Inflammatory macrophage treated with lipopolysaccharide for 1 hour (primary cell): ENCODE data around the gene PIGC.

Experiments used
- DNase-seq, 2 donors: peaks; one replicate each; pipeline ENCODE4 v3.0.0-alpha.2; 2020 to 2022

The PIGC gene

DNA sequence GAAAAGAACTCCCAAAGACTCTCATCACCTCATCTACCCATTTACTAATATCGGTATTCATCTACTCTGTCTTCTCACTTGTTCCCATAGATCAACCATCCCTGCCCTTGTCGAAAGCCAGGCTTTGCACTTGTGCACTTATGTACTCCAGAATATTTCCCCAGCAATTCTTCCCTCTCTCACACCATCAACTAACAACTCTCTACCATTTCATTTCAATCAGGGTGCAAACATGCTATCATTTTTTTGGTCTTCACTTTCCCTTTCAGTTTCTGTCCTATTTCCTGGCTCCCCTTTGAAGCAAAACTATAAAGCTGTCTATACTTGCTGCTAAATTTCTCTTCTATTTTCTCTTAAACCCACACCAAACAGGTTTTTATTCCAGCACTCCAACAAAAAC is 16.7 kb downstream of the PIGC start:
- no peak for DNase-seq

DNA sequence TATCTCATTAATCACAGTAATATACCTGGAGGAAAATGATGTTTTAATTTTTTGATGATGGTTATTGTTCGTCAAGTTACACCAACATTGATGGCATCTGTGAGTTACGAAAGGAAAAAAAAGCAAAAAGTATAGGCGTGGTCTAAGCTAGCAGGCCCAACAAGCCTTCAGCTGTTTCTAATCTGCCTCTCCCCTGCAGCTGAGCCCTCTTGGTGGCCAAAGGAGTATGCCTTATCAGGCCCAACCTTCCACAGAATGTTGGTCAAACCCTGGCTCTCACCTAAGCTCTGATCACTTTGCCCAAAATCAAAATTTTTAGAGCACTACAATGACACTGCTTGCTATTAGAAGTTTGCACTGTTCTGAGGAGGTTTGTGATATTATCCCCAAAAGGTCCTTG is 18.5 kb downstream of the PIGC start:
- DNase-seq = no peak

DNA sequence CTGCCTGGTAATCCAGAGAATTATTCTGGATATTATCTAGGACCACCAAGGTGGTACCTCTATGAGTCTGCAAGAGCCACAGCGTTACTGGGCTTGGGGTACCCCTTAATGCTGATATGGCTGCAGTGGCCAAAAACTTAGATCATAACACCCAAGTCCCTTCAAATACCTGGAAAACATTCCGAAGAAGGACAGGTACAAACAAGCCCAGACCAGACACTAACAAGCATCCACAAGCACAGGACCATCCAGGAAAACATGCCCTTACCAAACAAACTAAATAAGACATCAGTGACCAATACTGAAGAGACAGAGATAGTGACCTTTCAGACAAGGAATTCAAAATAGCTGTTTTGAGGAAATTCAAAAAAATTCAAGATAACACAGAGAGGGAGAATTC is 20.5 kb downstream of the PIGC start:
- no peak for DNase-seq

DNA sequence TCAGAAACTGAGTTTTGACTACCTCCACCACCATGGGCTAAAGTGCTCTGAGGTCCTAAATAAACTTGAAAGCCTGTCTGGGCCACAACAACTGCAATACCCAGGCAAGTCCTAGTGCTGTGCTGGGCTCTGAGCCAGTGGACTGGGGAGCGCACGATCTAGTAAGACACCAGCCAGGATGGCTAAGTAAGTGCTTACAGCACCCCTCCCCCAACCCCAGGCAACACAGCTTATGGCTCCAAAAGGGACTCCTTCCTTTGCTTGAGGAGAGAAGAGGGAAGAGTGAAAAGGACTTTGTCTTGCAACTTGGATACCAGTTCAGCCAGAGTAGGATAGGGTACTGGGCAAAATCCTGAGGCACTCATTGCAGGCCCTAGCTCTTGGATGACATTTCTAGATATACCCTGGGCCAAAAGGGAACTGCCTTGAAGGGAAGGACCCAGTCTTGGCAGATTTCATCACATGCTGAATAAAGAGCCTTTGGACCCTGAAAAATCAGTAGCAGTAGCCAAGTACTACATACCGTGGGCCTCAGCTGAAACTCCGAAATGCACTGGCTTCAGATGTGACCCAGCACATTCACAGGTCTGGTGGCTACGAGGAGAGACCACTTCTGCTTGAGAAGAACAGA is 21.8 kb downstream of the PIGC start:
- no peak for DNase-seq

DNA sequence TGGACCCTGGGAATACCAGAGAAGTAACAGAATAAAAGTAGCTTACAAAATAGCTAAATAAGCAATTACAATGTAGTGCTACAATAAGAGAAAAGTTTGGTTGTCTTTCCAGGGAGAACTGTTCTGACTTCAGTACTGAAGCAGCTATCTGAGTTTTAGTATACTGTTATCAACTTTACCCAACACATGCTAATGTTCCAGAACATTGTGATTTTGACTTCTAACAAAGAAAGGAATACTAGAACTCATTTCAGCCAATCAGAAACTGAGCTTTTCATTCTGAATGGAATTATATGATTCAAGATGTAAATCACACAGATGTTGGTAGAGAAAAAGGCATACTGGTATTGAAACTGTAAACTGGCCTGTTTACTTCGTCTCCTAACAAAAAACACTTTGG is 23.5 kb downstream of the PIGC start, which contains the start of gene C1orf105:
TSS of gene C1orf105 (plus strand) at position 301 of the 400 bp plus-strand sequence. CDS start 201 bp downstream, outside the sequence.
- no peak for DNase-seq

DNA sequence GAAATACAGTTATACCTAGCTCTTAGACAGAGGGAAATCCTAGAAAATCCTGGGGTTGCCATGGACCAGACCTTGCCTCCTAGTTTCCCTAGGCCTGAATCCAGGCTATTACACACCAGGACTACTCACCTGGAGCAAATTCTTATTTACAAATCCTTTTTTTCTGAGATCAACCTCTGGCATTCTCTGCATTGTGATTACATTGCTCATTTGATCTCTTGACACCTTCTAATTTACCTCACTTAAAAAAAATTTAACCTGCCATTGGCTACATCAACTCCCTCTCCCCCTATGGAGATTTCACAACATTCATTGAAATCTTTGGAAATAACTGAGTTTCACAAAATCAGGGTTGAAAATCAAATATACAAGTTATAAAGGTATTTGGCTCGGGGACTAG is 26.3 kb downstream of the PIGC start:
- no peak for DNase-seq

DNA sequence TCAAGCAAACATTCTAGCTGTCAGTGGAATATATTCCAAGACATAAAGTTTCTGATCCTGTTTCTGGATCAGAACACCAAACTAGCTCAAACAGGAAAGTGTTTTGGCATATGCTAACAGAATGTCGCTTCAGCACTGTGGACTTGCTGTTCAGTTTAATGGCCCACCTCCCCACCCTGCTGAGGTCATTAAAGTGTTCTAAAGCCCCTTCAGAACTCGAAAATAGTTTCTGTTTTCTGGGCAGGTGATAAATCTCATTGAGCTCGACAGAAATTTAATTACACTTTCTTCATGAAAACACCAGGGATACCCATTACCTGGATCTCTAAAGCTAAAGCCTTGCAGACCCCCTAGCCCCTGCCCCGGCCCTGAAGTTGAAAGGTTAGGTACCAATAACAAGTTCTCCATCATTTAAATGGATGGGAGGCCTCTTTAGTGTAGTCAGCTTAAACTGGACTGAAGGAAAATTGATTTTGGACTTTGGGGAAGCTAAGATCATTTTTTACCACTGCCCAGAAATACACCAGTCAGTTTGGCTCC is 27.3 kb downstream of the PIGC start:
- no peak for DNase-seq

DNA sequence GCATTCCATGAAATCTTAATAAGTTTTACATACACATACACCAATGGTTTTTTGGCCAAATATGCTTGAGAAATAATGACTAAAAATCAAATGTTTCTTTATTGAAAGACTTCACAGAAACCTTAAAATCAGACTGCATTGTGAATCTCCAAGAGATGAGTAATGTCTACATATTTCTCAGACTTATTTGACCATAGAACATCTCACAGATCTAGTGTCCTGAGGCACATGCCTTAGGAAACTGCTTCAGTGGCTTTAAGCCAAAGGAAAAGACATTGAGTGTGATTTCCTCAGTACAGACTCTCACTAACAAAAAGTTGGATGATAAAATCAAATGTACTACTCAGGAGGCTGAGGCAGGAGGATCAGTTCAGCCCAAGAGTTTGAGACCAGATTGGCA is 29.5 kb downstream of the PIGC start:
- no peak for DNase-seq

DNA sequence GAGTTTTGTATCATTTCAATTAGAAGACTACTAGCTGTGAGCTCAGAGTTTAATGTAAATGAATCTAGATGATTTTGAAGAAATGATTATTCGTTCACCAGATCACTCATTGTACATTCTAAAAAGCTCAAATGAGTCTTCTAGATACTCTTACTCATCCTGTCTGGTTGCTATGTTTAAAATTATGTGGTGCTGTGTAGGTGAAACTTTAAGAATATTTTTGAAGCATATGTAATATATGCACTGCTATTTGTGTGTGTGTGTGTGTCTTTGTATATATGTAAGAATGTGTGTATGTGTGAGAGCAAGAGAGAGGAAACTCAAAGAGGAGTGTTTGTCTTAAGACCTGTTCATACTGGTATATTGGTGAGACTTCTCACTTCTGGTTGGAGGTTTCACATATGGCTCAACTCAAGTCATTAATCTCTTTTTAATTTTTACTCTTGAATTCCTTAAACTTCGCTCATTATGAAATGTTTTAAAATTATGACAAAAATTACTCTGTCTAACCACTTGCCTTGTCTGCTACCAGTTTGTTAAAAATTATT is 32.0 kb downstream of the PIGC start:
- no peak for DNase-seq

DNA sequence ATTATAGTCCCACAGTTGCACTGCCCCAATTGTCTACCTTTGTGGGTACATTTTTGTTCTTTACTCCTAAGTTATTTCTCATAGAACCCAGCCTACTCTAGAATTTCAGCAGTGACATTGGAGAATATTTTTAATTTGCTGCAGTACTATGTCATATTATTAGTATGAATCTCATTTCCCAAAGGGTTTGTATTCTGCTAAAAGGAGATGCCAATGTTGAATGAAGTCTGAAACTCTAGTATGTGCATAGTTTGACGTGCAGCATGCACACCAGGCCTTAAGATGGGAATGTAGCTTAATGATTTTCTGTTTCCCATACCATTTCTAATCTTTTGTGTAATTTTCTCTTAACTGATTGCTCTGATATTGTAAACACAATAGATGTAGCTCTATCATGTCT is 33.8 kb downstream of the PIGC start:
- no peak for DNase-seq

DNA sequence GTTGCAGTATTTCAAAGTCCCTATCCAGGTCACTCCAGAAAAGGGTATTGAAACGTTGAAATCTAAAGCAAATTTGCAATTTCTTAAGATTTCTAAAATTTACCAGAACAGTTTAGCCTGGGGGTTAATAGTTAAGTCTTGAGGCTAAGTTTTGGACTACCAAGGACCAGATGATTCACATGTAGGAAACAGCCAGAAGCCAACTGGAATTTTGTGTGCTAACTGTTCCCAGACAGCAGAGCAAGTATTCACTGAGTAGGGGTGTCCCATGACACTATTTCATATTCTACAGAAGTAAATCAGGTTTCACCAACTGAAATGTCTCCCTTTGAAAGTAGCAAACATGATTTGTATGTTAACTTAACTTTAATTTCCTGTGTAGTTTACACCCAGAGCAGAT is 34.9 kb downstream of the PIGC start:
- no peak for DNase-seq

DNA sequence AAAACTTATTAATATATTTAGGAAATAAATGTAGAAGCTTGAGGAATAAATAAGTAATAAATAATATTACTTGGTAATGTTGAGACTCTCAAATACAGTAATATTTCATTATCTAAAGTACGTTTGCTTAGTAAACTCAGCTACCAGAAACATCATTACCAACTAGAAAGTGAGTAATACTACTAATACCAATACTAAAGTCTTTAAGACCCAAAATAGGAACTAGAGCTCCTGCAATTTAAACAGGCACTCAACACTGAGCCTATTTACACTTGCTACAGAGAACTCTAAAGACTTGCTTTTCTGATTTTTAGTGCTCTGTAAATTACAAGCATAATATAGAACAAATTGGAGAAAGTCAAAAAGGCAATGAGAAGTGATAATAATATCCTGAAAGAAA is 36.9 kb downstream of the PIGC start:
- DNase-seq = no peak

DNA sequence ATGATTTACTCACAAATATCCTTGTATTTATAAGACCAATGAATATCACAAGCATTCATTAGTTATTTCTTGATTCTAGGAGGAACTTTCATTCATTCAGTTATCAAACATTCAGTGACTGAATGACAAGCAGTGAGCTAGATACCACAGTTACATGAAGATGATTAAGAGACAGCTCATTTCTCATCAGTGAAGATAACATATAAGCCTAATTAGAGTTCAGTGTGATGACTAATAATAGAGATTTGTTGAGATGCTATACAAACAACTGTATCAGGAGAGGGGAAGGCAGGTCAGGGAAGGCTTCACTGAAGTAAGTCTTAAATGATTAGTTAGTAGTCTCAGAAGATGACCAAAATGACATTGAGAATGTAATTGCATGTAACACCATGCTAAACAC is 38.0 kb downstream of the PIGC start:
- no peak for DNase-seq

DNA sequence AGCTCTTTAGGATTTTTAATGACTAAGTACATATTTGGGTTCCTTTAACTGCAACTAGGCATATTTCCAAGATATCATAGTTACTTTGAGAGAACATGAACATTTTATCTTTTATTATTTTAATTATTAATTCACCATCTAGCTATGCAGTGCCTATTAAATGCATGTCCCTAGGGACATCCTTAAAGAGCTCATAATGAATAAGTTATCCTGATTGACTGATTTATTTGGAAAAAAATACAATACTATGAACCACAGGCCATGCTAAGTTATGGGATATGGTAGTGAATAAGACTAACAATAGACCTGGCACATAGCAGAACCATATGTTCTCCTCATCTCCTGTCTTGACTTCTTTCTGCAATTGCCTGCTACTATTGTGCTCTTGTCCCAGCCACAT is 39.7 kb downstream of the PIGC start:
- no peak for DNase-seq

DNA sequence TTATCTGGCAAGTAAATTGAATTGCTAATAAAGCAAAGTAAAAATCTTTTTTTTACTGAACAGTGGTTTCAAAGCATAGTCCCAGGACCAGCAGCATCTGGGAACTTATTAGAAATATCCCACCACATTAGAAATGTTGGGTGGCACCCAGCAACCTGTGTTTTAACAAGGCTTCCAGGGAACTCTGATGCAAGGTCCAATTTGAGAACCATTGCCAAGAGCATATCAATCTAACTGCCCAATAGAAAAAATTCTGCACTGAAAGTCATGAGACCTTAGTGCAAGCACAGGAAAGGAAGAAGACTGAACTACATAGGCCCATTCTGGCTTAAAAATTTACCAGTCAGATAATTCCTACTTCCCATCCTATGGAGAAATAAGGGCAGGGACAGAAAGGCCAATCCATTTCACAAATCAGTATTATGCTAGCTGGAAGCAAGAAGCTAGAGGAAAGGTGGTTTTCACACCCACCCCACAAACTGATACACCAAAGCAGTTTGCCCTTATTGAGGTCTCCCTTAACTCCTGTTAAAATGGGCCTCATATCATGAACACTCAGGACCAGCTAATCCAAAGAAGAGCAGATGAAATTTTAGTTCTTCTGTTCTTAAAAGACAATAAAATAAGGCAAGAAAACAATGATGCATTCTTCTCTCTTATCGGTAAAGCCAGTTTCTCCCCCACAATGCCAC is 40.8 kb downstream of the PIGC start:
- no peak for DNase-seq

DNA sequence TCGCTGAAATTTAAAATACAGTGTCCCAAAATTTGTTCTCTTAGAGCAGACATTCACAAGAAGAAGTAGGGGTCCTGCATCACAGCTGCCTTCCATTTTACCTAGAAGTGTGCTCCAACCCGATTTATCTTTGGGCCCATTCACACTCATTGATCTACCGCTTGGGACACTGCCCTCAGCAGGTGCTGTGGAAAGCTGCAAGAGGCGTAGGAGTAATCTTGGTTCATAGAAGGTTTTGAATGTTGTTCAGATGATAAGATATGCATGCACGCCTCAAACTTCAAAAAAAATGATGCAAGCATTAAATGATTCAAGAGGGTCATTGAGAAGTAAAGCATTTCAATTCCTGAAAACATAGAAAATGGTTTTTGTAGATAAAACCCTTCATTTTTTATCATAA is 42.0 kb downstream of the PIGC start:
- no peak for DNase-seq

DNA sequence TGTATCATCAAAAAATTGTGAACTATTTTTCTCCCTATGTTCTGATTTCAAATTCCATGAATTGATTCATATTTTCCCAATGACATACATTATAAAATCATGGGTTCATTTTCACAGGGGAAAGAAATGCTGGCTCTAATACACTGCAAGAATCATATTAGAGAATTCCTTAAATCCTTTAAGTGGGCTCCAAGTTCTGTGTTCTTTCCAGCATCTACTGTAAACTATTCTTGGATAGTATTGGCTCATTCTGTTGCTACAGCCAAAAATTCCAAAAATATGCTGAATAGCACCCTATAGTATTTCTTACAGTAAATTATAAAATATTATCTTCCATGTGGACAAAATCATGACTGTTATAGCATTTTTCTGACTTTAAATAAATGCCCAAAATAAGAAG is 42.4 kb downstream of the PIGC start:
- no peak for DNase-seq

DNA sequence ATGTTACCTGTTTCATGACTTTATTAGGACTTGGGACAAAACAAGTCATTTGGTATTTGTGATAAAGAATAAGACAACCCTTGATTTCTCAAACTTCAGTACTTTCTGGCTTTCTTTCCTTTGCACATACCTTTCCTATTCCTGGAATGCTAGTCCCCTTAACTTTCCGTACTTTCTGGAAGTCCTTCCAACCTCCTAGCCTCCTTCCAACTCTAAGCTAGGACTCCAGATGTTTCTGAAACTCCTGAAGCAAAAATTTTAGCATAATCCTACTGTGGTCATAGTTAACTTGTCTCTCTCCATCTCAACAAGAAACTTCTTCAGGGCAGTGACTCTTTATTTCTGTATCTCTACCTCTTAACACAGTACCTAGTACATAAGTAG is 43.2 kb downstream of the PIGC start:
- no peak for DNase-seq

DNA sequence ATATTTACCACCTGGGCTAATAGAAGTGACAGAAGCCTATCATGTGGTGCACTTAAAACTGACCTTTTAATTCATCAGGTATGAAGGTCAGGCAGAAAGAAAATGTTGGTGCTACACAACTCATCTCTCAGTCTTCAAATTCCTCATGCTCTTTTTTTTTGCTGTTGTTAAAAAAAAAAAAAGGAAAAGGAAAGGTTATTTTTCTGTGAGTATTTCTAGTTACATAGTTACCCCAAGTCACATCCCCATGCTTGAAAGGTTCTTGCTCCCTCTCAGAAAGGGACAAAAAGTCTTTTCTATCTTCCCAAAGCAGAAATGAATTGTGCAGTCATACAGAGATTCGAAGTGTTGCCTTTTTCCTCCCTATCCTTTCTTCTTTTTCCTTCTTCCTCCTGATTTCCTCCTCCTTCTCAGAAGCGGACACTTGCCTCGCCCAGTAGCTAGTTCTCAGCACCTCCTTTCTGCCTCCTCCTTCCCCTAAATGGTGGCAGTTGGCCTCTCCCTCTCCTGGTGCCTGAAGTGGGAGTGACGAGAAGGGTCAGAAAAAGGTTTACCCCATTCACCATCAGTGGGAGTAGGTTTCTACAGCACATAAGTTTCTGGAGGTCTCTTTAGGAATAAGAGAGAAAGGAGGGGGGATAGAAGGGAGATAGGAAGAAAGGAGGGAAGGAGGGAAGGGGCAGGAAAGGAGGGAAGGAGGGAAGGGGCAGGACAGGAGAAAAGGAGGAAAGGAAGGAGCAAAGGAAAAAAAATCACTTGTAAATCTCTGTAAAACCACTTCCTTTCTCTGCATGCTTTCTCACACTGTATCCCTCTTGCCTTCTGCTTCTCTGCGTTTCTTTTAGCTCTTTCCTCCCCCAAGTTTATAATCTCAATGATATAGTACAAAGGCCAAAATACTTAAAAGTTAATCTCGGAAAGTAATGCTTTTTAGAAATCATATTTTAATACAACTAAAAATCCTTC is 43.8 kb downstream of the PIGC start:
- no peak for DNase-seq

DNA sequence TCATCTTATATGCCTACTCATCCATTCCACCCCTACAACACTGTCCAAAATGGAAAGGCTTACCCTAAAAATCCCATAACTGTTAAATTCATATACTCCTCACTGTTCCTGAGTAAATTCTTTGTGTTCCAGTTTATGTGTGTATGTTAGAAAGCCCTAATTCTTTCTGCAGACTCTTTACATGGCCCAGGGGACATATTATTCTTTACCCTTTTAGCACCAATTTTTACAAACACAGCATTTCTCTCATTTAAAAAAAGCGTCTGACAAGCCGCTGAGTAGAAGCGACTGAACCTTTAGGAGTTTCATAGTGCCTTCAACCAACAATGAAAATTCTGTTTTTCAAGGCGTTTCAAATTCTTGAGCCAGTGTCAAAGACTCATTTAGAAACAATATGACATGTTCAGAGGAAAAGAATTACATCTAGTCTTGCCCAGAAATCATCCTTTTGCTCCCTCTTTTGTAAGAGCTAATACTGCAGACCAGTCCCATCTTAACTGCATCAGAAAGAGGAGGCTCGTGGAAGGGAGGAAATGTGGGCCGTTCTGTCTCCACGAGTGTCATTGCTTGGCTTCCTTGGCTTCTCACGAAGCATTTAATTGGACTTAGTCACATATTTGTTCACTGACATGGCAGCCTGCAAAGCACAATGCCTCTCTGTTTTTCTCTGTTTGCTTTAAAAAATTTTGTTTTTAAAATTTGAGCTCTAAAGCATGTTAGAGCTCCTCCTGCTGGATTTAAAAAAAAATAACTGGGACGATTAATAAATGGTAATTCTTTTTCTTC is 44.7 kb downstream of the PIGC start:
- peak in 1 of 2 donors; percentile 47 for DNase-seq

DNA sequence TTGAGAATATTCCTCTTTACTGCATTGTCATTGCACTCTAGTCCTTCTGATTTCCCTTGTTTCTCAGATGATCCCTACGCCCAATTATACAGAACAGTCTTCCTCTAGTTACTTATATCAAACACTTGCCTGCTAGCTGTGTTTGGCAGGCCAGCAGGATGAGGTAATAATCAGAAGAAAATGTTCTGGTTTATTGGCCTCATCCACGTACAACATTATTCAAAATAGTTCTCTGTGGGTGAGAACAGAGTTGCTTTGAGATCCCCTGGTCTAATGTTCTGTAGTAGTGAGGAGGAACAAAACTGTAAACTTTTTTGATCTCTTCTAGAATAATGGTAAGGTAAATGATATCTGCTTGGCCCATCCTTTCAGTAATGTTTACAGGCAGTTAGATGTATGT is 45.7 kb downstream of the PIGC start:
- no peak for DNase-seq

DNA sequence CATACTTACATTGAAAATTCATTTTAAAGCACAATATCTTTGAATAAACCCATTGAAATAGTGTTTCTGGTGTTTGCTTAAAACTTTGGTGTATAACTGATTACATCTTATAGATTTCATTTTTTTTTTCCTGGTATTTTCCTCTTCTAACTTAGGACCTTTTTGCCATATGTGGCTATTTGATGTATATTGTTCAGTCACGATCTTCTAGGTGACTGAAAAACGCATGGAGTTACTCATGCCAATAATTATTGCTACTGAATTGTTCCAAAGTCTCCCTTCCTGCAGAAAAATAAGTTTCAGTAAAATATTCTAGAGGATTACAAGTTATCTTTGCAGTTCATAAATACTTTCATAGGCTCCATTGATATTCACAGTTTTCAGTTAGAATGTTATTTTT is 46.2 kb downstream of the PIGC start:
- DNase-seq = no peak
